MM.1S (cell line): ENCODE measurements around the gene PPP1R1A.
A peak's percentile ranks its signal among the peaks of the same experiment; 100 is the strongest.

Source experiments
- DNase-seq: peaks from one replicate; pipeline ENCODE4 v3.0.0-alpha.2; 2015
- H2AFZ ChIP-seq: fragments of 300-600 bp; sonication (generic); 2 replicates; pipeline ENCODE4 v1.6.0; 2016; ENCODE audit warnings: antibody characterized with exemption, low read length
- H3F3A ChIP-seq: fragments of 300-600 bp; sonication (generic); 2 replicates; pipeline ENCODE4 v1.6.1; 2016; ENCODE audit warnings: mild to moderate bottlenecking, antibody characterized with exemption, low read length, moderate library complexity, mixed read lengths; ENCODE audit not compliant: insufficient read depth
- H3K27ac ChIP-seq: fragments of 300-600 bp; sonication (generic); 2 replicates; pipeline ENCODE4 v1.5.1; 2016; ENCODE audit warnings: mild to moderate bottlenecking, low read length
- H3K27me3 ChIP-seq: fragments of 300-600 bp; sonication (generic); replicated peaks from 2 replicates; pipeline ENCODE4 v1.6.0; 2016; ENCODE audit warnings: low read length; ENCODE audit not compliant: insufficient read depth
- H3K36me3 ChIP-seq: fragments of 300-600 bp; sonication (generic); replicated peaks from 2 replicates; pipeline ENCODE4 v1.6.1; 2016; ENCODE audit warnings: mild to moderate bottlenecking, low read length, mixed read lengths; ENCODE audit not compliant: insufficient read depth
- H3K4me1 ChIP-seq: fragments of 300-600 bp; sonication (generic); 2 replicates; pipeline ENCODE4 v1.6.1; 2016; ENCODE audit warnings: low read length, mixed read lengths
- H3K4me2 ChIP-seq: fragments of 300-600 bp; sonication (generic); 2 replicates; pipeline ENCODE4 v1.6.0; 2016; ENCODE audit warnings: low read depth, low read length
- H3K4me3 ChIP-seq: fragments of 300-600 bp; sonication (generic); 2 replicates; pipeline ENCODE4 v1.5.1; 2016; ENCODE audit warnings: low read length, mixed read lengths
- H3K79me2 ChIP-seq: fragments of 300-600 bp; sonication (generic); 2 replicates; pipeline ENCODE4 v1.6.1; 2016; ENCODE audit warnings: mixed run types, low read length, mixed read lengths
- H3K9ac ChIP-seq: fragments of 300-600 bp; sonication (generic); 2 replicates; pipeline ENCODE4 v1.6.1; 2016; ENCODE audit warnings: low read length, mixed read lengths
- H3K9me2 ChIP-seq: fragments of 300-600 bp; sonication (generic); replicated peaks from 2 replicates; pipeline ENCODE4 v1.6.1; 2016; ENCODE audit warnings: mild to moderate bottlenecking, low read length, mixed read lengths; ENCODE audit not compliant: insufficient read depth
- H3K9me3 ChIP-seq: fragments of 300-600 bp; sonication (generic); replicated peaks from 2 replicates; pipeline ENCODE4 v1.6.1; 2016; ENCODE audit warnings: mild to moderate bottlenecking, low read length, mixed read lengths; ENCODE audit not compliant: insufficient read depth
- H4K20me1 ChIP-seq: fragments of 300-600 bp; sonication (generic); 2 replicates; pipeline ENCODE4 v1.6.1; 2016; ENCODE audit warnings: mild to moderate bottlenecking, low read length, moderate library complexity, mixed read lengths; ENCODE audit not compliant: insufficient read depth
- EZH2 ChIP-seq: fragments of 300-600 bp; sonication (generic); optimal IDR thresholded peaks from 2 replicates; pipeline ENCODE3; 2017; ENCODE audit warnings: low read depth, mild to moderate bottlenecking, antibody characterized with exemption, low read length, mixed read lengths
- EZH2phosphoT487 ChIP-seq: fragments of 300-600 bp; sonication (generic); IDR thresholded peaks from 2 replicates; pipeline ENCODE4 v1.6.1; 2018; ENCODE audit warnings: antibody characterized with exemption, low read length
- TF ChIP-seq, protein P1 (sequence below): fragments of 300-600 bp; sonication (generic); IDR thresholded peaks from 2 replicates; pipeline ENCODE4 v1.5.1; 2016; ENCODE audit warnings: antibody characterized with exemption, low read length, mixed read lengths

The PPP1R1A gene

DNA sequence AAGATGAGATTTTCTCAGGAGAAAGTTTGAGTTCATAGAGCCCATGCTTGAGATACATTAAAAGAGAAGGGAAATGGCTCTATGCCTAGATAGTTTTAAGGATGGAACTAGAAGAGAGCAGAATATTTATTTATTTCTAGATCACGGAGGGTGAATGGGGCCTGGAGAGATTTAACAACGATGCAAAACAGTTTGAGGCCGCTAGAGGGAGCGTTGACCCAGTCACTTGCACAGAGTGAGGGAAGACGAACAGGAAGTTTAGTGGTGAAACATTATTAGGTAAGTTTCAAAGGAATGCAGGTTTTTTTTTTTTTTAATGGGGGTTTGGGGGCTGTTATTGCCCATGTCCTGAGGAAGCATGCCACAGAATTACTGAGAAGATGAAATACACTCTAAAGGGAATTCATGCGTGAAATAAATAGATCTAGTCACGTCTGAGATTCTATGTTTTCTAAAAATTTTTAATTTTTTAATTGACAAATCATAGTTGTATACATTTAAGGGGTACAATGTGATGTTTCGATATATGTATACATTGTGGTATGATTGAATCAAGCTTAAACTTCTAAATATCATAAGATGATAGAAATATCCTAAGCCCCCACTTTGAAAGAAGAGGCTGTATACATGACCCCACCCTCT is 14.8 kb upstream of the PPP1R1A start:
- H3K9me2 ChIP-seq, result no peaks in the 10 kb centered on the region
- no peaks in the 10 kb centered on the region for H3K9me3 ChIP-seq
- no peak overlapping the region for H3K27ac ChIP-seq
- H3K4me3 ChIP-seq, result no peak overlapping the region
- no peaks in the 10 kb centered on the region for H3K36me3 ChIP-seq
- H3K4me1 ChIP-seq, result peaks cover 10% of the 10 kb centered on the region; the same call in 1 of the 2 replicates
- H3K9ac ChIP-seq, result no peak overlapping the region
- no peaks in the 10 kb centered on the region for H4K20me1 ChIP-seq
- peak; percentile 86 for DNase-seq
- H3K27me3 ChIP-seq, result no peaks in the 10 kb centered on the region
- H3K4me2 ChIP-seq, result peak overlapping the region; percentile 3; the same call in 1 of the 2 replicates
- H3K79me2 ChIP-seq, result no peaks in the 10 kb centered on the region
- no peak overlapping the region; the same call in 1 of the 2 replicates for H2AFZ ChIP-seq
- TF ChIP-seq EZH2phosphoT487 (no peak), EZH2 (no peak)
- TF ChIP-seq, protein P1, sequence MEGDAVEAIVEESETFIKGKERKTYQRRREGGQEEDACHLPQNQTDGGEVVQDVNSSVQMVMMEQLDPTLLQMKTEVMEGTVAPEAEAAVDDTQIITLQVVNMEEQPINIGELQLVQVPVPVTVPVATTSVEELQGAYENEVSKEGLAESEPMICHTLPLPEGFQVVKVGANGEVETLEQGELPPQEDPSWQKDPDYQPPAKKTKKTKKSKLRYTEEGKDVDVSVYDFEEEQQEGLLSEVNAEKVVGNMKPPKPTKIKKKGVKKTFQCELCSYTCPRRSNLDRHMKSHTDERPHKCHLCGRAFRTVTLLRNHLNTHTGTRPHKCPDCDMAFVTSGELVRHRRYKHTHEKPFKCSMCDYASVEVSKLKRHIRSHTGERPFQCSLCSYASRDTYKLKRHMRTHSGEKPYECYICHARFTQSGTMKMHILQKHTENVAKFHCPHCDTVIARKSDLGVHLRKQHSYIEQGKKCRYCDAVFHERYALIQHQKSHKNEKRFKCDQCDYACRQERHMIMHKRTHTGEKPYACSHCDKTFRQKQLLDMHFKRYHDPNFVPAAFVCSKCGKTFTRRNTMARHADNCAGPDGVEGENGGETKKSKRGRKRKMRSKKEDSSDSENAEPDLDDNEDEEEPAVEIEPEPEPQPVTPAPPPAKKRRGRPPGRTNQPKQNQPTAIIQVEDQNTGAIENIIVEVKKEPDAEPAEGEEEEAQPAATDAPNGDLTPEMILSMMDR, result peak; percentile 83
- H3F3A ChIP-seq, result peaks cover 4% of the 10 kb centered on the region; the same call in 1 of the 2 replicates

- Histone ChIP-seq H3K9me3 (no peaks in the 10 kb centered on the region), H3F3A (peaks cover 4% of the 10 kb centered on the region; the same call in 1 of the 2 replicates), H3K79me2 (no peaks in the 10 kb centered on the region), H3K27me3 (no peaks in the 10 kb centered on the region), H3K27ac (no peak overlapping the region), H3K36me3 (no peaks in the 10 kb centered on the region), H4K20me1 (no peaks in the 10 kb centered on the region), H2AFZ (no peak overlapping the region), H3K4me1 (peaks cover 10% of the 10 kb centered on the region; the same call in 1 of the 2 replicates), H3K4me2 (peak overlapping the region; percentile 44; the same call in 1 of the 2 replicates), H3K9me2 (no peaks in the 10 kb centered on the region), H3K9ac (no peak overlapping the region), H3K4me3 (no peak overlapping the region)
- no peak for DNase-seq
- TF ChIP-seq EZH2phosphoT487 (no peak), EZH2 (no peak)
- TF ChIP-seq, protein P1, result no peak
Observed at GRCh38 chr12:54602661-54603060, 14.2 kb upstream of the PPP1R1A start.

DNA sequence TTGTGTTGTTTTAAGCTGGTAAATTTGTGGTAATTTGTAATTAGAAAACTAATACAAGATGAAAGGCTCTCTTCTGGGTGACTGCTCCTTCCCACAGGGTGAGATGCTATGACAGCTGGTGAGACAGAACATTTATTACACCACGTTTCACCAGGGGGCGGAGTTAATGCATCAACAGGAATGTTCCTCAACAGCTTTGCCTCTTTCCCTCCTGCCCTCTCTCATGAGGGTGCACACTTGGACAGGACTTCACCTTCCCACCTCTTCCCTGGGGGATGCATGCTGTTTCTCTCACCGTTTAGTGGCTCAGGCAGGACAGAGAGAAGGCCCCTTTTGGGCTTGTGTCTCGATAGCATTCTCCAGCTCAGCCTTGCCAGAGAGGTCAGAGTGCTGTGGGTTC is 13.4 kb upstream of the PPP1R1A start:
- no peak for TF ChIP-seq EZH2
- no peak for TF ChIP-seq EZH2phosphoT487
- TF ChIP-seq, protein P1, result no peak
- H3K4me3 ChIP-seq, result peak overlapping the region; percentile 6; the same call in 1 of the 2 replicates
- H3K9me2 ChIP-seq, result no peaks in the 10 kb centered on the region
- H3K4me1 ChIP-seq, result peaks cover 10% of the 10 kb centered on the region; the same call in 1 of the 2 replicates
- H2AFZ ChIP-seq, result peak overlapping the region; percentile 60
- H3K4me2 ChIP-seq, result peak overlapping the region; percentile 44
- peak; percentile 36 for DNase-seq
- H3K27me3 ChIP-seq, result no peaks in the 10 kb centered on the region
- no peaks in the 10 kb centered on the region for H3K36me3 ChIP-seq
- no peaks in the 10 kb centered on the region for H3K79me2 ChIP-seq
- no peaks in the 10 kb centered on the region for H4K20me1 ChIP-seq
- peaks cover 4% of the 10 kb centered on the region; the same call in 1 of the 2 replicates for H3F3A ChIP-seq
- no peaks in the 10 kb centered on the region for H3K9me3 ChIP-seq
- H3K27ac ChIP-seq, result no peak overlapping the region
- H3K9ac ChIP-seq, result no peak overlapping the region
